Upper lobe of left lung (tissue), 4 donors: Measurements from ENCODE around the gene ITGAE.

Experiments
- EP300 ChIP-seq, 4 donors: sonication (generic); formaldehyde crosslinking; IDR thresholded peaks; one replicate each; pipeline ENCODE4 v1.5.1; 2017; ENCODE audit warnings: antibody characterized with exemption in 4 of 4, control low read depth in 2 of 4
- POLR2A ChIP-seq, 4 donors: fragments of 450-650 bp; IDR thresholded peaks; one replicate each; pipeline ENCODE4 v1.5.1; 2016 to 2017; ENCODE audit warnings: antibody characterized with exemption in 4 of 4, mild to moderate bottlenecking in 2 of 4
- POLR2AphosphoS5 ChIP-seq, 2 donors: sonication (generic); formaldehyde crosslinking; IDR thresholded peaks; one replicate each; pipeline ENCODE4 v1.5.1; 2017; ENCODE audit warnings: antibody characterized with exemption in 2 of 2
- TF ChIP-seq, protein P1 (sequence below), 6 experiments: fragments of 450-650 bp in 4 of 6; fragments of 200-600 bp in 2 of 6; sonication (generic) in 2 of 6; IDR thresholded peaks; one replicate each; pipeline ENCODE4 v1.5.1; 2016 to 2019; ENCODE audit warnings: antibody characterized with exemption in 6 of 6

GRCh38 chr17:3827124-3827773 is 26.3 kb upstream of the ITGAE start:
- TF ChIP-seq, protein P1, sequence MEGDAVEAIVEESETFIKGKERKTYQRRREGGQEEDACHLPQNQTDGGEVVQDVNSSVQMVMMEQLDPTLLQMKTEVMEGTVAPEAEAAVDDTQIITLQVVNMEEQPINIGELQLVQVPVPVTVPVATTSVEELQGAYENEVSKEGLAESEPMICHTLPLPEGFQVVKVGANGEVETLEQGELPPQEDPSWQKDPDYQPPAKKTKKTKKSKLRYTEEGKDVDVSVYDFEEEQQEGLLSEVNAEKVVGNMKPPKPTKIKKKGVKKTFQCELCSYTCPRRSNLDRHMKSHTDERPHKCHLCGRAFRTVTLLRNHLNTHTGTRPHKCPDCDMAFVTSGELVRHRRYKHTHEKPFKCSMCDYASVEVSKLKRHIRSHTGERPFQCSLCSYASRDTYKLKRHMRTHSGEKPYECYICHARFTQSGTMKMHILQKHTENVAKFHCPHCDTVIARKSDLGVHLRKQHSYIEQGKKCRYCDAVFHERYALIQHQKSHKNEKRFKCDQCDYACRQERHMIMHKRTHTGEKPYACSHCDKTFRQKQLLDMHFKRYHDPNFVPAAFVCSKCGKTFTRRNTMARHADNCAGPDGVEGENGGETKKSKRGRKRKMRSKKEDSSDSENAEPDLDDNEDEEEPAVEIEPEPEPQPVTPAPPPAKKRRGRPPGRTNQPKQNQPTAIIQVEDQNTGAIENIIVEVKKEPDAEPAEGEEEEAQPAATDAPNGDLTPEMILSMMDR (IDR thresholded peaks at IDR 0.05), result peak in 5 of 6 experiments; percentile 44 to 68 (median 64)
- no peak for TF ChIP-seq POLR2A (IDR thresholded peaks at IDR 0.05)
- TF ChIP-seq POLR2AphosphoS5 (IDR thresholded peaks at IDR 0.05), result no peak
- no peak for TF ChIP-seq EP300 (IDR thresholded peaks at IDR 0.05)
